Measurements from ENCODE around the gene HEPN1. TPM values are rescaled to one million over a fixed set of nuclear protein-coding genes. Genes with fewer than 3 reads are reported as not detected.

HEPN1 gene
- total and polyA plus RNA-seq, 10 of the 15 experiments (the other 5 are each of a cell fraction or from before 2014, with no cell fraction given), result not detected

- TF ChIP-seq RB1 (IDR thresholded peaks at IDR 0.05; ENCODE audit: borderline replicate concordance) (no peak), CREM (IDR thresholded peaks at IDR 0.05; ENCODE audit: low read depth) (no peak), NBN (IDR thresholded peaks at IDR 0.05) (no peak), SMAD1 (IDR thresholded peaks at IDR 0.05; ENCODE audit: low read depth, partially characterized antibody) (no peak), BCL11A (IDR thresholded peaks at IDR 0.05; ENCODE audit: low read depth, low read length) (no peak), HDGF (IDR thresholded peaks at IDR 0.05) (no peak), ZNF384 (IDR thresholded peaks at IDR 0.05; ENCODE audit: borderline replicate concordance, low read depth, low read length) (no peak), CUX1 (IDR thresholded peaks at IDR 0.05; ENCODE audit: insufficient replicate concordance, low read depth, low read length) (no peak), FOXM1 (IDR thresholded peaks at IDR 0.05; ENCODE audit: low read depth, low read length) (no peak), CHD2 (IDR thresholded peaks at IDR 0.05; ENCODE audit: borderline replicate concordance, low read depth, low read length) (no peak), SIN3A (IDR thresholded peaks at IDR 0.05; ENCODE audit: low read depth, low read length) (no peak)
- H2AFZ ChIP-seq (ENCODE audit: control insufficient read depth, low read depth, low read length), result no peak overlapping the region
- RAD21 ChIA-PET (ENCODE audit: unreplicated experiment), result no interaction called here
- H3K4me3 ChIP-seq, result no peak overlapping the region
- H3K27me3 ChIP-seq (replicated peaks in 1 of 2; ENCODE audit: control insufficient read depth in 2 of 2, insufficient read depth in 2 of 2, low read length in 1 of 2), result peaks cover 0 to 3% of the 10 kb centered on the region in 2 experiments; a peak in 2 of 4 replicates
- ATAC-seq (no peak), FAIRE-seq (no peak), DNase-seq (ENCODE audit: low read depth, low spot score) (no peak)
- no peaks in the 10 kb centered on the region for H3K4me1 ChIP-seq (ENCODE audit: control insufficient read depth, insufficient read depth, low read length)
- CTCF ChIA-PET, result no interaction called here
- no TSS peak for BruUV-seq (replicated peaks)
- no peaks in the 10 kb centered on the region for H4K20me1 ChIP-seq (ENCODE audit: control insufficient read depth, insufficient read depth)
- H3K36me3 ChIP-seq (ENCODE audit: control insufficient read depth in 2 of 2, insufficient read depth in 2 of 2, low read length in 1 of 2), result no peaks in the 10 kb centered on the region
- no peak overlapping the region for H3K4me2 ChIP-seq (ENCODE audit: control insufficient read depth, insufficient read depth)
- SMC1A ChIA-PET (ENCODE audit: uncharacterized antibody, unreplicated experiment), result interaction anchor here (1.3 kb wide), 1 partner anchor 452 kb away, joined by 3 read pairs; no protein-coding TSS in a partner anchor
- no peak overlapping the region for H3K27ac ChIP-seq (ENCODE audit: control insufficient read depth, insufficient read depth)
- H3K9ac ChIP-seq (ENCODE audit: control insufficient read depth, insufficient read depth, low read length), result no peak overlapping the region
- intact Hi-C loops (cut with micrococcal nuclease; ENCODE audit: unreplicated experiment), result no loop called here
- no peaks in the 10 kb centered on the region for H3K9me3 ChIP-seq (replicated peaks; ENCODE audit: control insufficient read depth, insufficient read depth, low read length)
- POLR2A ChIA-PET, result no interaction called here
- H3K79me2 ChIP-seq (ENCODE audit: control insufficient read depth, insufficient read depth, low read length), result no peaks in the 10 kb centered on the region
- in situ Hi-C loops (cut with MboI), result no loop called here
- 42% methylated on average over 12 of the region's 14 CpGs for WGBS (ENCODE audit: insufficient coverage, insufficient replicate concordance, low lambda C conversion rate, missing lambda C conversion rate)
These were observed 25.2 kb upstream of the HEPN1 start for GRCh38 chr11:124893781-124894401.

Measured in GM12878 (cell line).